GM21717 (cell line): ENCODE measurements around the gene ACSL1.

Source experiments
- ATAC-seq: cut with Tn5 transposase; IDR thresholded peaks from one replicate; pipeline ENCODE4 v1.9.1; 2021; ENCODE audit warnings: mild to moderate bottlenecking, moderate library complexity; ENCODE audit not compliant: unreplicated experiment

The ACSL1 gene, protein sequence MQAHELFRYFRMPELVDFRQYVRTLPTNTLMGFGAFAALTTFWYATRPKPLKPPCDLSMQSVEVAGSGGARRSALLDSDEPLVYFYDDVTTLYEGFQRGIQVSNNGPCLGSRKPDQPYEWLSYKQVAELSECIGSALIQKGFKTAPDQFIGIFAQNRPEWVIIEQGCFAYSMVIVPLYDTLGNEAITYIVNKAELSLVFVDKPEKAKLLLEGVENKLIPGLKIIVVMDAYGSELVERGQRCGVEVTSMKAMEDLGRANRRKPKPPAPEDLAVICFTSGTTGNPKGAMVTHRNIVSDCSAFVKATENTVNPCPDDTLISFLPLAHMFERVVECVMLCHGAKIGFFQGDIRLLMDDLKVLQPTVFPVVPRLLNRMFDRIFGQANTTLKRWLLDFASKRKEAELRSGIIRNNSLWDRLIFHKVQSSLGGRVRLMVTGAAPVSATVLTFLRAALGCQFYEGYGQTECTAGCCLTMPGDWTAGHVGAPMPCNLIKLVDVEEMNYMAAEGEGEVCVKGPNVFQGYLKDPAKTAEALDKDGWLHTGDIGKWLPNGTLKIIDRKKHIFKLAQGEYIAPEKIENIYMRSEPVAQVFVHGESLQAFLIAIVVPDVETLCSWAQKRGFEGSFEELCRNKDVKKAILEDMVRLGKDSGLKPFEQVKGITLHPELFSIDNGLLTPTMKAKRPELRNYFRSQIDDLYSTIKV

DNA sequence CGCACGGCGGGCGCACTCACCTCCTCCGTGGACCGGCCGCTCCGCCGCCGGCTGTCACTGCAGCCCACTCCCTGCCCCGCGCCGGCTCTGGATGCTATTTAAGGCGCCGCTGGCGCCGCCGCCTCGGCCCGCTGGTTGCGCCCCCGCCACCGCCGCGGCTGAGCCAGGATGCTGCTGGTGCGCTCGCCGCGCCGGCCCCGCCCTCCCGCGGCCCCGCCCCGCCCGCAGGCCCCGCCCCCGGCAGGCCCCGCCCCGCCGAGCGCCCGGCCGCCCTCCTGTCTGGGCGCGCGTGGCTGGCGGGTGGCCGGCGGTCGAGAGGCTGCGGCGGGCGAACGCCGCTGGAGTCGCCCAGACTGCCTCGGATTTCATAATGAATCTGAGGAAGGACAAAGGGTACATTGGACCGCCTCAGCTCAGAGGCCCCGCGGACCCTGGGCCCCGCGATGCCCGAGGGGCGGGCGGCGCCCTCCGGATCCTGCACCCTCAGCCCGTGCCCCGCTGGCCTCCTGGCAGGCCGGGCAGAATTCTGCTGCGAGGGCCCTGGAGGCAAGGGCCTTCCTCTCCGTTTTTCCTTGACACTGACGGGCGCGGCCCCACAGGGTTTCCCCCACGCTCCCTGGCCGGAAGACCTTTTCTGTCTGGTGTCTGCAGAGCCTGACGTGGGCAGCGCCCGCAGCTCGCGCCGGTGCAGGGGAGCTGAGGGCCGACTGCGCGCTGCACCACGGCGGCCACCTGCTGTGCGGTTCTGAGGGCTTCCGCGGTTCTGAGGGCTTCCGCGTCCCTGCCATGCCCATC lies at the start of gene ACSL1:
Gene ACSL1 (minus strand): TSS at position 73 of the 795 bp plus-strand sequence. CDS start 22,454 bp downstream, outside the sequence.
- peak; percentile 61 for ATAC-seq

DNA sequence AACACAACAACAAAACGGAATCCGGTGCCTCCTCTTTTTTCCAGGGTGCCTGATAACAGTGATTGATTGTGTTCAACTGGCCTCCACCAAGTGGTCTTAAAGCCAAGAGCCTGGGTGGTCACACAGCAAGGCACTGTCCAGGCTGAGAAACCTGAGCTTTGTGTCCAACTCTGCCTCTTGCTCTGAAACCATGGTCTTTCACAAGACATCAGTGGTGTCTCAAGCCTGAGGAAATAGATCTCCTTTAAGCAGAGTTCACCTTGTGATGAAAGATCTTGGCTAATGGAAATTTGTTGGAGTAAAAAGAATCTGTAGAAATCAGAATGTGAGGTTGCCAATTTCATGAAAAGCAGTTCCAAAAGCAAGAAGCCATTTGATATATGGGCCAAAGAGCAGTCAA lies 47.3 kb upstream of the ACSL1 start:
- ATAC-seq, result no peak

- ATAC-seq, result no peak
These were observed 45.0 kb upstream of the ACSL1 start for GRCh38 chr4:184870718-184871117.

GRCh38 chr4:184868623-184869022 lies 42.9 kb upstream of the ACSL1 start:
- ATAC-seq, result no peak

DNA sequence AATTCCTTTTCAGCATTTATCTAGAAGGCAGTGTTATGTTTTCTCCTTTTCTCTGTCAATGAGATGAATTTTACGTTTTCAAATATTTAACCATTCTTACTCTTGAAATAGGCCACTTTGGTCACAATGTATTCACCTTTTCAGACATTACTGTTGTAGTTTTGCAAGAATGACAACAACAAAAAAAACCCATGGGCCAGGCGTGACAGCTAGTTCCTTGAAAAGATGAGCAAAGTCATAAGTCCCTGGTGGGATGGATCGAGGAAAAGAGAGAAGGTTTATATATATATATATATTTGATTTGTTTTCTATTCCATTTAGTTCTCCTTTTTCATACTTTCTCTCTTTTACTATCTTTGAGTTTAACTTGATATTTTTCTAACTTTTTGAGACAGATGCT lies 38.1 kb upstream of the ACSL1 start:
- ATAC-seq, result no peak

DNA sequence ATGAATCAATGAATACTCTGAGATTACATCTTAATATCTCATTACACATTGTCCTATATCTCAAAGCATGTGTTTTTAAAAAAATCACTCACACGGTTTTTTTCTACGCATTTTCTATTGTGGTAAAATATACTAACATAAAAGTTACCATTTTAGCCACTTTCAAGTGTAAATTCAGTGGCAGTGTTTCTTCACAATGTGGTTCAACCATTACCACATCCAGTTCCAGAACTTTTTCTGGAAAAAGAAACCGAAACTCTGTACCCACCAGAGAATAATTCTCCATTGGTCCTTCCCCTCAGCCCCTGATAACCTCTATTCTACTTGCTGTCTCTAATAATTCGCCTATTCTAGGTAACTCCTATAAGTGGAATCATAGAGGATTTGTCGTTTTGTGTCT lies 35.3 kb upstream of the ACSL1 start:
- no peak for ATAC-seq

GRCh38 chr4:184860018-184860779 lies 34.4 kb upstream of the ACSL1 start:
- ATAC-seq, result peak; percentile 49

DNA sequence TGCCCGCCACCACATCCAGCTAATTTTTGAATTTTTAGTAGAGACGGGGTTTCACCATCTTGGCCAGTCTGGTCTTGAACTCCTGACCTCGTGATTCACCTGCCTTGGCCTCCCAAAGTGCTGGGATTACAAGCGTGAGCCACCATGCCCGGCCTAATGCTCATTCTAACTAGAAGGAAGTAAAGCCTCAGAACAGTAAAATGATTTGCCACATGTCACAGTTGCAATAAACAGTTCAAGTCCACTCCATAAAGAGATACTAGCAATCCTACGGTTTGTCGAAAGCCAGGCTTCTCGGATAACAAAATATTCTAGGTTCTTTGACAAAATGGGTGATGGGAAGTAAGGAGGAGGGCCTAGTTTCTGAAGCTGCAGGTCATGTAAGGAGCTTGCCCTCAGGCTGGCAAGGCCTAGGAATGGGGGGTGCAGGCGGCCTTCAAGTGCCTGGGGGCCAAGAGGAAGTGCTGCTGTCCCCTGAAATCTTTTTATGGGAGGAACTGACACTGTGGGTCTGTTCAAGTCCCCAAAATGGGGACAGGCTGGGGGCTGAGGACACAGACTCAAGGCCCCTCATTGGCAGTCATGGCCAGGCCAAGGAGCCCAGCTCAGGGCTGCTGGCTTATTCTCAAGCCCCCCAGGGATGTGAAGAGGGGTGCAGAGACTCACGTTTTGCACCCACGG lies 31.8 kb upstream of the ACSL1 start:
- no peak for ATAC-seq

DNA sequence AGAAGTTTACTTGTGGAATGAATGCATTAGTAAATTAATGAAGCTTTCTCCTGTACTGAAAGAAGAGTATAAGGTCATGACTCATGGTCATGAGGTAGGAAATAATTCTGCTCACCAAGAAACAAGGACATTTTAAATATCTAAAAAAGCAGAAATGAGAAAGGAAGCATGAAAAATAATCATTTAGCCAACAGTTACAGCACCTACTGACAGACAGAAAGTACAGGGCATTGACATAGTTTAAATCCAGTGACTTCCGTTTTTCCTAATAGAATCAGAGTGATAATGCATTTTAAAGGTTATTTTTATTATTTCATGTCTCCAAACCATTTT lies 30.5 kb upstream of the ACSL1 start:
- no peak for ATAC-seq

- ATAC-seq, result peak; percentile 34
These were observed 28.9 kb upstream of the ACSL1 start for GRCh38 chr4:184854673-184855072.

DNA sequence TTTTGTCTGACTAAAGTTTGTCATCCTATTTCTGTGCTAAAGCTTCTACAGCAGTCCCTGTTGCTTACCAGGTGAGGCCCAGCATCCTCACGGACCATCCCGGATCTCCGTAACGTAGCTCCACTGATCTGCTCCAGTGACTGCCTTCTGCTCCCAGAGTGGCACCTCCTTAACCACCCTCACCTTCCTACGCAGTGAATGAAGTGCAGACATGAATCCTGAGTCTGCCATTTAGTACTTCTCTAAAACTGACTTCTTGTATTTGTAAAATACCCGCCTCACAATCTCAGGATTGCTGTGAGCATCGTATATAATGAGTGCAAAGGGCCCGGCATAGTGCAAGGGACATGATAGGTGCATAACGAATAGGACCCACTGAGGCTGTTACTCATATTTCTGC lies 27.7 kb upstream of the ACSL1 start:
- no peak for ATAC-seq

GRCh38 chr4:184851886-184852285 lies 26.1 kb upstream of the ACSL1 start:
- no peak for ATAC-seq

- peak; percentile 80 for ATAC-seq
These were observed 25.4 kb upstream of the ACSL1 start for GRCh38 chr4:184851200-184851541.

DNA sequence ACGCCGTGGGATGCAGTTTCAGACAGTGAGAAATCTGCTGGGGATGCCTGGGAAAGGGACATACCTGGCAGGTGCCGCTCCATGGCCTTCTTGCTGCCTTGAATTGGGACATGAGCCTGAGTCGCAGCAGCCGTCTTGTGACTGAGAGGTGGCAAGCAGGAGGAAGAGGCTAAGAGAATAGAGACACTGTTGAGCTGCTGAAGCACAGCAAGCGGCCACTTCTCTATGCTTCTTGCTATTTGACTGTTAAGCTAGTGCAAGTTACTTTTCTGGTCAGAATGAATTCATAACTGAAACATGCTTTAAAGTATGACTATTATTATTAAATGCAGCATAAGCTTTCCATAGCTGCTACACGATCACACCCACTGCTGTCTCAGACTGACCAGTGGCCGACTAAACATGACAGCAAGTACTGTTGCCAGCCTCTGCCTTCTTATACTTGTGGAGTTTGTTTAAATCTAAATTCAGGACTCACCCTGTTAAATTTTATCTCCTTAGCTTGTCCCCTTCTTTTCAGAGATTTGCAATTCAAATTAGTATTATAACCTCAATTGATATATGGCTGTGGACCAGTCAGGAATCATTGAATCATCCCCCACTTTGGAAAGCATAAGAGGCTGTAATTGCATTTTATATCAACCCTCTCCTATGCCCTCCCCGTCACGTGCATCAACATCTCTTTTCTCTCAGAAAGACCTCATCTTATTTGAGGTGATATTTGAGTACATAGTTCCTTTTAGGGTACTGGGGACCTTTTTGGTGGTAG lies 24.8 kb upstream of the ACSL1 start:
- ATAC-seq, result peak; percentile 39

GRCh38 chr4:184850018-184850417 lies 24.2 kb upstream of the ACSL1 start:
- no peak for ATAC-seq

DNA sequence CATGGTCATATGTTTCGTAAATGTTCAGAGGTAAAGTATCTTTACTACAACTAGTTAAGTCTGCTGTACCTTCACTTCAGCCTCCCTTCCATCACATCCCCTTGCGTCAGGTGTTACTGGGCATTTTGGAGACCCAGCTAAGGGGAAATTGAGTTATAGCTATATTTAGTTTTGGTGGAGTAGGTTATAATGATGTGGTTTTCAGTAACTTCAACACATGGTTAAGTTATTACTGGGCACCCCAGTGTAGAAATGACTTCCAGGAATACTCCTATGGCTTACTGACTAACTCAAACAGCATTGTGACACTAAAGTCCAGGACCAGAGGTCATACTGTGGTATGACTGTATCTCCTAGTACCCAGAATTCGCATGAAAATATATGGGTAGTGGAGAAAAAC lies 23.4 kb upstream of the ACSL1 start:
- no peak for ATAC-seq

DNA sequence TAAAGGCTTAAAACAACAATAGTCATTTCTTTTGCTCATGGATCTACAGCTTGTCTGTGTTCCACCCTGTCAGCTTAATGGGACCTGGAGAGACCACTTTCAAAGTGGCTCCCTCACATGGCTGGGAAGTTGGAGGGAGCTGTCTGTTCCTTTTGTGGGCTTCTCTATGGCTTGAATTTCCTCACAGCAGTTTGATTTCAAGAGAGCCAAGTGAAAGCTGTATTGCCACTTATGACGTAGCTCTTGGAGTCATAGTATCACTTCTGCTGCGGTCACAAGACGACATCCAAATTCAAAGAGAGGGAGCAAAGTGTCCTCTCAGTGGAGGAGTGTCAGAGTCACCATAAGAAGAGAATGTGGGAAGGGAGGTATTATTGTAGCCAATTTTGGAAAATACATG lies 22.7 kb upstream of the ACSL1 start:
- ATAC-seq, result no peak

DNA sequence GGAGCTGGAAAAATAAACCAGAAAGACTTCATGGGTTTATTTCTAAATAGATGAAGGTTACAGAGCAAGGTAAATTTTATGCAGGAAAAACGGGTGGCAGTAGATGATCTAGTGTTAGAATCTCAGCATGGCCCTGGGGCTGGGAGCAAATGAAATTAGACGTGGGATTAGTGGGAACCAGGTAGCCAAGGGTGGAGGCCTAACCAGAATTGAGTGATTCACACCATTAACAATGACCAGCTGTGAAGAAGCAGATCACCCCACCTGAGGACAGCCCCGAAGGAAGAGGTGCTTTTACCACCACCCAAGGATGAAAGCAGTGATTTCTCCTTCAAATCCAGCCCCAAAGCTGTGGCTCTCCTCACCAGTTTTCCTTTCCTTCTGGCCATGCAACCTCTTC lies 20.8 kb upstream of the ACSL1 start:
- ATAC-seq, result no peak

DNA sequence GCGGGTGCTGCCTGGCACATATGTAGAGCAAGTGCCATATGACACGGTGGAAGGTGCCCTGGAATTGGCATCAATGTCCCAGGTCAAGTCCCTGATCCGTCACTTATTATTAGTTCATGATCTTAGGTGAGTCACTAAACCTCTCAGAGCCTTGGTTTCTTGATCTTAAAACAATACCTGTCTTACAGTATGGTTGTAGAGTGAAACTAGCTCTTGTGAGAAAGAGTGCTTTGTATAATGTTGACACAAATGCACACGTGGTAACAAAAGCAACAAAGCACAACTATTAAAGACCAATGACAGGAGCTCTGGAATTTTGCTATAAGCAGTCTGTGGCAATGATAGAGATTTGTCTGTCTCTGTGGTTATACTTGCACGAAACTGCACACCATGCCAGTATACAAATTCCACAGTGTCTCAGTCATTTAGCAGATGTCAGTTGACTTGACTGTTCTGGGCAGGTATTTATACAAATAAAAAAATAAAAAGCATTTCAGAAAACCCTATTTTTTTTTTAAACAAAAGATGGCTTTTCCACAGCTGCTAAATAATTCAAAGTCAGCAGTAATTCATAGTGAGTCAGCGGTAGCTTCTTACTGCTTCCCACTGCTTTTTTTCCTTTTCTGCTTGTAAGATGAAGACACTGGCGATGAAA lies 19.7 kb upstream of the ACSL1 start:
- peak; percentile 38 for ATAC-seq
